PC-9 (cell line): ENCODE data around the gene ZNF235. TPM values are rescaled to one million over a fixed set of nuclear protein-coding genes. Genes with fewer than 3 reads are reported as not detected.
"Not testable (repeated sequence)": the region's sequence is repeated elsewhere in the genome, so short reads cannot be mapped to it uniquely, and the experiment has no call there.

ENCODE experiments used
- BruUV-seq: library from RNA; stranded (reverse); fragments of 400-500 nt; replicated peaks from 2 replicates; lab custom pipeline; 2021; lab: Mats Ljungman, UMichigan
- CTCF ChIA-PET: fragments of 300-600 bp; sonication (Branson Sonifier 250); formaldehyde crosslinking; loops from one replicate; lab custom pipeline; 2022; ENCODE audit warnings: antibody characterized with exemption; lab: Charles Lee
- POLR2A ChIA-PET: fragments of 300-600 bp; sonication (Branson Sonifier 250); formaldehyde crosslinking; loops from one replicate; lab custom pipeline; 2022; ENCODE audit warnings: antibody characterized with exemption; ENCODE audit not compliant: unreplicated experiment; lab: Charles Lee
- DNase-seq, 2 experiments: peaks; one replicate each; pipeline versions ENCODE4 v3.0.0 to v3.0.0-alpha.2; 2015 to 2022; ENCODE audit warnings: mixed read lengths in 1 of 2
- H2AFZ ChIP-seq: fragments of 200-600 bp; sonication (generic); 2 replicates; pipeline ENCODE4 v1.8.1; 2017; ENCODE audit warnings: antibody characterized with exemption
- H3F3A ChIP-seq: fragments of 200-600 bp; sonication (generic); 2 replicates; pipeline ENCODE4 v1.8.1; 2017; ENCODE audit warnings: antibody characterized with exemption, mild to moderate bottlenecking, low read depth; ENCODE audit not compliant: insufficient read depth
- H3K27ac ChIP-seq: fragments of 200-600 bp; sonication (generic); 2 replicates; pipeline ENCODE4 v1.6.1; 2016; ENCODE audit warnings: mixed run types
- H3K27me3 ChIP-seq: fragments of 200-600 bp; sonication (generic); 2 replicates; pipeline ENCODE4 v1.6.1; 2016; ENCODE audit warnings: low read depth, mixed run types; ENCODE audit not compliant: insufficient read depth
- H3K36me3 ChIP-seq: fragments of 200-600 bp; sonication (generic); 2 replicates; pipeline ENCODE4 v1.6.1; 2016; ENCODE audit warnings: low read depth, mixed run types
- H3K4me1 ChIP-seq: fragments of 200-600 bp; sonication (generic); replicated peaks from 2 replicates; pipeline ENCODE4 v1.6.1; 2016; ENCODE audit warnings: mixed run types; ENCODE audit not compliant: insufficient read depth
- H3K4me2 ChIP-seq: fragments of 200-600 bp; sonication (generic); 2 replicates; pipeline ENCODE4 v1.6.1; 2017; ENCODE audit warnings: mixed run types
- H3K4me3 ChIP-seq: fragments of 200-600 bp; sonication (generic); 2 replicates; pipeline ENCODE4 v1.6.1; 2016; ENCODE audit warnings: mixed run types
- H3K79me2 ChIP-seq: fragments of 200-600 bp; sonication (generic); 2 replicates; pipeline ENCODE4 v1.6.1; 2017; ENCODE audit warnings: low read depth, mixed run types
- H3K9me2 ChIP-seq: fragments of 200-600 bp; sonication (generic); 2 replicates; pipeline ENCODE4 v1.8.1; 2017; ENCODE audit warnings: mild to moderate bottlenecking; ENCODE audit not compliant: insufficient read depth
- H3K9me3 ChIP-seq: fragments of 200-600 bp; sonication (generic); 2 replicates; pipeline ENCODE4 v1.8.1; 2016; ENCODE audit warnings: low read depth; ENCODE audit not compliant: insufficient read depth
- H4K20me1 ChIP-seq: fragments of 200-600 bp; sonication (generic); 2 replicates; pipeline ENCODE4 v1.8.1; 2017; ENCODE audit not compliant: insufficient read depth
- EZH2 ChIP-seq: fragments of 200-600 bp; sonication (generic); IDR thresholded peaks from 2 replicates; pipeline ENCODE4 v1.8.0; 2017; ENCODE audit warnings: antibody characterized with exemption, low read depth
- intact Hi-C: fragments of 100-400 bp; cut with micrococcal nuclease; formaldehyde crosslinking; loops from one replicate; pipeline ENCODE4 v1.10.0; 2022; ENCODE audit not compliant: unreplicated experiment
- total RNA-seq: library from RNA; stranded (reverse); gene quantifications from 2 replicates; pipeline ENCODE4 v1.2.3, GENCODE V29; 2021
- TF ChIP-seq, protein P1 (sequence below): fragments of 200-600 bp; sonication (generic); conservative IDR thresholded peaks from 2 replicates; pipeline ENCODE4 v1.6.1; 2017; ENCODE audit warnings: mixed run types, antibody characterized with exemption, mild to moderate bottlenecking, moderate library complexity

Gene ZNF235
- total RNA-seq, 1 experiment from 2014 or later: 4.3 TPM

GRCh38 chr19:44258136-44258535, 46.7 kb downstream of the ZNF235 start:
- intact Hi-C loops: no loop called here
- no peak overlapping the region for H3K27ac ChIP-seq
- no peaks in the 10 kb centered on the region for H3K27me3 ChIP-seq
- H3K79me2 ChIP-seq: no peaks in the 10 kb centered on the region
- H3K36me3 ChIP-seq: no peaks in the 10 kb centered on the region
- peaks cover 10% of the 10 kb centered on the region; the same call in 1 of the 2 replicates for H3K4me1 ChIP-seq
- H4K20me1 ChIP-seq: no peaks in the 10 kb centered on the region
- H3K9me2 ChIP-seq: no peaks in the 10 kb centered on the region
- TF ChIP-seq, protein P1, sequence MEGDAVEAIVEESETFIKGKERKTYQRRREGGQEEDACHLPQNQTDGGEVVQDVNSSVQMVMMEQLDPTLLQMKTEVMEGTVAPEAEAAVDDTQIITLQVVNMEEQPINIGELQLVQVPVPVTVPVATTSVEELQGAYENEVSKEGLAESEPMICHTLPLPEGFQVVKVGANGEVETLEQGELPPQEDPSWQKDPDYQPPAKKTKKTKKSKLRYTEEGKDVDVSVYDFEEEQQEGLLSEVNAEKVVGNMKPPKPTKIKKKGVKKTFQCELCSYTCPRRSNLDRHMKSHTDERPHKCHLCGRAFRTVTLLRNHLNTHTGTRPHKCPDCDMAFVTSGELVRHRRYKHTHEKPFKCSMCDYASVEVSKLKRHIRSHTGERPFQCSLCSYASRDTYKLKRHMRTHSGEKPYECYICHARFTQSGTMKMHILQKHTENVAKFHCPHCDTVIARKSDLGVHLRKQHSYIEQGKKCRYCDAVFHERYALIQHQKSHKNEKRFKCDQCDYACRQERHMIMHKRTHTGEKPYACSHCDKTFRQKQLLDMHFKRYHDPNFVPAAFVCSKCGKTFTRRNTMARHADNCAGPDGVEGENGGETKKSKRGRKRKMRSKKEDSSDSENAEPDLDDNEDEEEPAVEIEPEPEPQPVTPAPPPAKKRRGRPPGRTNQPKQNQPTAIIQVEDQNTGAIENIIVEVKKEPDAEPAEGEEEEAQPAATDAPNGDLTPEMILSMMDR: no peak
- no peak for TF ChIP-seq EZH2
- no TSS peak for BruUV-seq
- POLR2A ChIA-PET: no interaction called here
- no peak overlapping the region for H3K4me2 ChIP-seq
- H3K4me3 ChIP-seq: no peak overlapping the region
- no peaks in the 10 kb centered on the region; the same call in 1 of the 2 replicates for H3F3A ChIP-seq
- DNase-seq: no peak
- CTCF ChIA-PET: no interaction called here
- peaks cover 20% of the 10 kb centered on the region for H3K9me3 ChIP-seq
- no peak overlapping the region for H2AFZ ChIP-seq

- Histone ChIP-seq H3K4me2 (no peak overlapping the region), H3F3A (no peaks in the 10 kb centered on the region; the same call in 1 of the 2 replicates), H3K27me3 (no peaks in the 10 kb centered on the region), H3K9me3 (peaks cover 41% of the 10 kb centered on the region), H3K4me1 (peaks cover 10% of the 10 kb centered on the region; the same call in 1 of the 2 replicates), H4K20me1 (no peaks in the 10 kb centered on the region), H3K36me3 (no peaks in the 10 kb centered on the region), H3K79me2 (no peaks in the 10 kb centered on the region), H2AFZ (no peak overlapping the region), H3K27ac (no peak overlapping the region), H3K4me3 (no peak overlapping the region), H3K9me2 (no peaks in the 10 kb centered on the region)
- TF ChIP-seq, protein P1: no peak
- TF ChIP-seq EZH2: no peak
- no TSS peak for BruUV-seq
- ChIA-PET POLR2A (no interaction called here), CTCF (no interaction called here)
- DNase-seq: no peak
- intact Hi-C loops: no loop called here
These were observed 49.0 kb downstream of the ZNF235 start for GRCh38 chr19:44255705-44256411.

- H3K9me3 ChIP-seq: peaks cover 44% of the 10 kb centered on the region
These were observed 50.3 kb downstream of the ZNF235 start for GRCh38 chr19:44254496-44254895.

GRCh38 chr19:44253392-44253791, 51.4 kb downstream of the ZNF235 start:
- H3K9me3 ChIP-seq: peaks cover 49% of the 10 kb centered on the region
- CTCF ChIA-PET, H3K27me3 ChIP-seq, H3K36me3 ChIP-seq, H3K79me2 ChIP-seq, H3K4me2 ChIP-seq, BruUV-seq, DNase-seq, POLR2A ChIA-PET, H3K9me2 ChIP-seq, H3K4me1 ChIP-seq, H3K4me3 ChIP-seq, H3F3A ChIP-seq, H2AFZ ChIP-seq, H3K27ac ChIP-seq, H4K20me1 ChIP-seq, intact Hi-C loops: not testable (repeated sequence)

More at GRCh38 chr19:44254496-44254895, 50.3 kb downstream of the ZNF235 start:
- BruUV-seq: no TSS peak
- Histone ChIP-seq H3K4me1 (no peaks in the 10 kb centered on the region), H3K36me3 (no peaks in the 10 kb centered on the region), H4K20me1 (no peaks in the 10 kb centered on the region), H3F3A (no peaks in the 10 kb centered on the region; the same call in 1 of the 2 replicates), H3K27me3 (no peaks in the 10 kb centered on the region), H3K4me2 (no peak overlapping the region), H3K27ac (no peak overlapping the region), H3K4me3 (no peak overlapping the region), H3K9me2 (no peaks in the 10 kb centered on the region), H2AFZ (no peak overlapping the region), H3K79me2 (no peaks in the 10 kb centered on the region)
- intact Hi-C loops: no loop called here
- ChIA-PET CTCF (no interaction called here), POLR2A (no interaction called here)
- TF ChIP-seq EZH2: no peak
- TF ChIP-seq, protein P1: no peak
- no peak for DNase-seq

DNA sequence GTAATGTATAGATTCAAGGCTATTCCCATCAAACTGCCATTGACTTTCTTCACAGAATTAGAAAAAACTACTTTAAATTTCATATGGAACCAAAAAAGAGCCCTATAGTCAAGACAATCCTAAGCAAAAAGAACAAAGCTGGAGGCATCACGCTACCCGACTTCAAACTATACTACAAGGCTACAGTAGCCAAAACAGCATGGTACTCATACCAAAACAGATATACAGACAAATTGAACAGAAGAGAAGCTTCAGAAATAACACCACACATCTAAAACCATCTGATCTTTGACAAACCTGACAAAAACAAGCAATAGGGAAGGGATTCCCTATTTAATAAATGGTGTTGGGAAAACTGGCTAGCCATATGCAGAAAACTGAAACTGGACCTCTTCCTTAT, 52.5 kb downstream of the ZNF235 start:
- H3K4me1 ChIP-seq, H4K20me1 ChIP-seq, H3K9me2 ChIP-seq, DNase-seq, intact Hi-C loops, H3K79me2 ChIP-seq, BruUV-seq, H3K36me3 ChIP-seq, H3F3A ChIP-seq, POLR2A ChIA-PET, H2AFZ ChIP-seq, H3K27ac ChIP-seq, H3K4me2 ChIP-seq, CTCF ChIA-PET, H3K4me3 ChIP-seq, H3K27me3 ChIP-seq: not testable (repeated sequence)
- peaks cover 59% of the 10 kb centered on the region for H3K9me3 ChIP-seq
